ENCODE data around the gene MYBBP1A. TPM values are rescaled to one million over a fixed set of nuclear protein-coding genes. Genes with fewer than 3 reads are reported as not detected.

The MYBBP1A gene
- total and polyA plus RNA-seq, 4 donors = 12.2 to 23.3 (median 20.0) TPM

DNA sequence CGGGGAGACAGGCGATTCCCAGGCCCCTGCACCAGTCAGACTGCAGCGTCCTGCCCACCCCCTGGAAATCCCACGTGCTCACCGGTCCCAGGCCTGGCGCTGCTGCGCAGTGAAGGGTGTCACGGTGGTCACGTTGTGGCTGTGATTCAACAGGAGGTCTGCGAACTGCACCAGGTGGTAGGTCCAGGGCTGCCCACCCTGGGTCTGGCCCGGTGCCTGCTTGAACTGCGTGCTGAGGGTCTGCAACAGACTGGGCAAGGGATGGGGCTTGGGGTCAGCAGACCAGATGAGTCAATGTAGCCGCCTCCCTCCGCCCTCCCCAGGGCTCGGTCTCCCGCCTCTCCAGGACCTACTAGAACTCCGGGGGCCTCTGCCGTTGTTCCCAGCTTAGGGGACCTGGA, 7.1 kb downstream of the MYBBP1A start (continued):
- TF ChIP-seq, protein P1, sequence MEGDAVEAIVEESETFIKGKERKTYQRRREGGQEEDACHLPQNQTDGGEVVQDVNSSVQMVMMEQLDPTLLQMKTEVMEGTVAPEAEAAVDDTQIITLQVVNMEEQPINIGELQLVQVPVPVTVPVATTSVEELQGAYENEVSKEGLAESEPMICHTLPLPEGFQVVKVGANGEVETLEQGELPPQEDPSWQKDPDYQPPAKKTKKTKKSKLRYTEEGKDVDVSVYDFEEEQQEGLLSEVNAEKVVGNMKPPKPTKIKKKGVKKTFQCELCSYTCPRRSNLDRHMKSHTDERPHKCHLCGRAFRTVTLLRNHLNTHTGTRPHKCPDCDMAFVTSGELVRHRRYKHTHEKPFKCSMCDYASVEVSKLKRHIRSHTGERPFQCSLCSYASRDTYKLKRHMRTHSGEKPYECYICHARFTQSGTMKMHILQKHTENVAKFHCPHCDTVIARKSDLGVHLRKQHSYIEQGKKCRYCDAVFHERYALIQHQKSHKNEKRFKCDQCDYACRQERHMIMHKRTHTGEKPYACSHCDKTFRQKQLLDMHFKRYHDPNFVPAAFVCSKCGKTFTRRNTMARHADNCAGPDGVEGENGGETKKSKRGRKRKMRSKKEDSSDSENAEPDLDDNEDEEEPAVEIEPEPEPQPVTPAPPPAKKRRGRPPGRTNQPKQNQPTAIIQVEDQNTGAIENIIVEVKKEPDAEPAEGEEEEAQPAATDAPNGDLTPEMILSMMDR (IDR thresholded peaks at IDR 0.05; ENCODE audit: low read depth, low read length, missing input control) = no peak

DNA sequence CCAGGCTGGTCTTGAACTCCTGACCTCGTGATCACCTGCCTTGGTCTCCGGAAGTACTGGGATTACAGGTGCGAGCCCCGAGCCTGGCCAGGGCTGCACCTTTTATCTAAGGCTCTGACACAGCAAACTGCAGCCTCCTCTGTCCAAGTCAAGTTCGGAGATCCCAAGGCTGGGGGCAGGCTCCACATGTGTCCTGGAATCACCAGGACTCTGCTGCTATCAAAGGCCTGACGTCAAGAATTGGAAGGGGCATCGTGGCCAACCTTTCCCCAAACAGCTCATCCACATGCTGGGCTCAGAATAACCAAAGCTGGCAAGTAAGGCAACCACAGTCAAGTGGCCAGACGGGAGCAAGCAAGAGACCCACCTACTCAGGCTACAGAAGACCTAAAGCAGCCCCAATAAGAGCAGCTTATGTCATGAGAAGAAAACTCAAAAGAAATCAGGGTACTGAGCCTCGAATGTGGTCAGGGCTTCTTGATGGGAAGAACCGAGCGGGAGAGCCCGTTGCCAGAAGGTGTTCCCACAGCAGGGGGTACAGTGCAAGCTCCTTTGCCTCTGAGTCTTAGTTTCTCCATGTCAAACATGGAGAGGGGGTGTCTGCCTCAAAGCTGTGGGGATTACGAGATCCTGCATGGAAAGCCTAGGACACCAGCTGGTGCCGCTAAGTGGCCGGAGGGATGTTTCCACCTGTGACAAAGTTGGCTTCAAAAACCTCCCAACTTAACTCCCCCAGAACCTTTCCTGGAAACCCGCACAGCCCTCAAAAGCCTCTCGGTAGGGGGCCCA, 7.9 kb downstream of the MYBBP1A start:
- Histone ChIP-seq H3K27ac (ENCODE audit: low read depth in 1 of 2, low read length in 2 of 2) (no peak overlapping the region), H3K4me3 (ENCODE audit: low read depth in 1 of 3, low read length in 3 of 3) (no peak overlapping the region), H3K9ac (ENCODE audit: low read depth in 1 of 2, low read length in 2 of 2) (no peak overlapping the region), H3K9me3 (ENCODE audit: control insufficient read depth in 4 of 4, low read length in 3 of 4) (no peaks in the 10 kb centered on the region), H3K4me1 (ENCODE audit: control insufficient read depth in 4 of 4, insufficient read depth in 4 of 4, low read length in 3 of 4) (no peaks in the 10 kb centered on the region), H3K27me3 (ENCODE audit: control insufficient read depth in 4 of 4, insufficient read depth in 4 of 4, low read length in 3 of 4) (no peaks in the 10 kb centered on the region), H3K36me3 (ENCODE audit: control insufficient read depth in 4 of 4, insufficient read depth in 3 of 4, low read depth in 1 of 4, low read length in 3 of 4) (peaks cover 19 to 77% (median 38%) of the 10 kb centered on the region in 4 donors)
- no peak for DNase-seq (ENCODE audit: low spot score)
- TF ChIP-seq TAF1 (conservative IDR thresholded peaks at IDR 0.05) (no peak), JUND (IDR thresholded peaks at IDR 0.05) (no peak), EGR1 (IDR thresholded peaks at IDR 0.05; ENCODE audit: low read depth in 2 of 2) (no peak), FOXA2 (IDR thresholded peaks at IDR 0.05) (no peak), SP1 (IDR thresholded peaks at IDR 0.05) (no peak), GABPA (IDR thresholded peaks at IDR 0.05 in 1 of 2, conservative IDR thresholded peaks at IDR 0.05 in 1 of 2) (no peak), HNF4A (conservative IDR thresholded peaks at IDR 0.05) (no peak), RXRA (IDR thresholded peaks at IDR 0.05) (no peak), NR2F2 (IDR thresholded peaks at IDR 0.05) (no peak)
- TF ChIP-seq, protein P2, sequence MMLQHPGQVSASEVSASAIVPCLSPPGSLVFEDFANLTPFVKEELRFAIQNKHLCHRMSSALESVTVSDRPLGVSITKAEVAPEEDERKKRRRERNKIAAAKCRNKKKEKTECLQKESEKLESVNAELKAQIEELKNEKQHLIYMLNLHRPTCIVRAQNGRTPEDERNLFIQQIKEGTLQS (IDR thresholded peaks at IDR 0.05) = no peak
- TF ChIP-seq, protein P3, sequence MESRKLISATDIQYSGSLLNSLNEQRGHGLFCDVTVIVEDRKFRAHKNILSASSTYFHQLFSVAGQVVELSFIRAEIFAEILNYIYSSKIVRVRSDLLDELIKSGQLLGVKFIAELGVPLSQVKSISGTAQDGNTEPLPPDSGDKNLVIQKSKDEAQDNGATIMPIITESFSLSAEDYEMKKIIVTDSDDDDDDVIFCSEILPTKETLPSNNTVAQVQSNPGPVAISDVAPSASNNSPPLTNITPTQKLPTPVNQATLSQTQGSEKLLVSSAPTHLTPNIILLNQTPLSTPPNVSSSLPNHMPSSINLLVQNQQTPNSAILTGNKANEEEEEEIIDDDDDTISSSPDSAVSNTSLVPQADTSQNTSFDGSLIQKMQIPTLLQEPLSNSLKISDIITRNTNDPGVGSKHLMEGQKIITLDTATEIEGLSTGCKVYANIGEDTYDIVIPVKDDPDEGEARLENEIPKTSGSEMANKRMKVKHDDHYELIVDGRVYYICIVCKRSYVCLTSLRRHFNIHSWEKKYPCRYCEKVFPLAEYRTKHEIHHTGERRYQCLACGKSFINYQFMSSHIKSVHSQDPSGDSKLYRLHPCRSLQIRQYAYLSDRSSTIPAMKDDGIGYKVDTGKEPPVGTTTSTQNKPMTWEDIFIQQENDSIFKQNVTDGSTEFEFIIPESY (IDR thresholded peaks at IDR 0.05) = no peak
- WGBS = 94% methylated on average over 17 of the region's 17 CpGs

DNA sequence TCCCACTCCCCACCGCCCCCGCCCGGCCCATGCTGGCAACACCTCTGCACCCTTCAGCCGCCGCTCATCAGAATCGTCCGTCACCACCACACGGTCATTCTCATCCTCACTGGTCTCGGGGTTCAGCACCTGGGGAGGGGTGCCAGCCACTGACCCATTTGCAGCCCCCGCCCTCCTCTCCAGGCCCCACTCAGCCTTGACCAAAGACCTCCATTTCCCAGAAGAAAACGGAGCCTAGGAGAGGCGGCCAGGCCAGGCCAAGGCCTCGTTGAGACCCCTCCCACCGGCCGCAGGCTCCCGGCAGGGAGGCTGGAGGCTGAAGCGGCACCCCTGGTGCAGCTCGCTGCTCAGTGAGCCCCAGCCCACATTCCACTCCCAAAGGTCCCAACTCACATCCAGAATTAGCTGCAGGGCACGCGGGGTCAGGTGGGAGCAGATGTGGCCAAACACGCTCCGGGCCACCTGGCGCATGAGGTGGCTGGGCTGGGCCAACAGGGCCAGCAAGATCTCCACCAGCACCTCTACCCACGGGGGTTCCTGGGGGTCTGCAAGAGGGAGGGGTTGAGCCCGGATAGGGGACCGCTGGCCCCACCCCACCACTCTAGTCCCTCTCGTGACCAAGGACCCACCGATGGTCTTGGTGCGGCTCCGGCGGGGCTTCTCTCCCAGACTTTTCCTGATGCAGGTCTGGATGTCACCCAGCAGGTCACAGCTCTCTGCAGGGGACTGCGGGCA, 9.8 kb downstream of the MYBBP1A start:
- WGBS = 93% methylated on average over 32 of the region's 32 CpGs
- H3K36me3 ChIP-seq (ENCODE audit: control insufficient read depth in 4 of 4, insufficient read depth in 3 of 4, low read depth in 1 of 4, low read length in 3 of 4) = peaks cover 17 to 75% (median 34%) of the 10 kb centered on the region in 4 donors
- no peaks in the 10 kb centered on the region for H3K9me3 ChIP-seq (ENCODE audit: control insufficient read depth in 4 of 4, low read length in 3 of 4)
- H3K4me3 ChIP-seq (ENCODE audit: low read depth in 1 of 3, low read length in 3 of 3) = no peak overlapping the region
- no peaks in the 10 kb centered on the region for H3K27me3 ChIP-seq (ENCODE audit: control insufficient read depth in 4 of 4, insufficient read depth in 4 of 4, low read length in 3 of 4)
- no peak overlapping the region for H3K9ac ChIP-seq (ENCODE audit: low read depth in 1 of 2, low read length in 2 of 2)
- no peak overlapping the region for H3K27ac ChIP-seq (ENCODE audit: low read depth in 1 of 2, low read length in 2 of 2)
- no peak for DNase-seq (ENCODE audit: low spot score)
- peaks cover 0 to 1% (median 0%) of the 10 kb centered on the region in 4 donors for H3K4me1 ChIP-seq (ENCODE audit: control insufficient read depth in 4 of 4, insufficient read depth in 4 of 4, low read length in 3 of 4)
- TF ChIP-seq FOXA1 (IDR thresholded peaks at IDR 0.05) = no peak
- TF ChIP-seq SP1 (IDR thresholded peaks at IDR 0.05) = no peak
- TF ChIP-seq RAD21 (IDR thresholded peaks at IDR 0.05) = no peak
- TF ChIP-seq, protein P2 (IDR thresholded peaks at IDR 0.05) = no peak
- TF ChIP-seq, protein P3 (IDR thresholded peaks at IDR 0.05) = no peak
- TF ChIP-seq, protein P4, sequence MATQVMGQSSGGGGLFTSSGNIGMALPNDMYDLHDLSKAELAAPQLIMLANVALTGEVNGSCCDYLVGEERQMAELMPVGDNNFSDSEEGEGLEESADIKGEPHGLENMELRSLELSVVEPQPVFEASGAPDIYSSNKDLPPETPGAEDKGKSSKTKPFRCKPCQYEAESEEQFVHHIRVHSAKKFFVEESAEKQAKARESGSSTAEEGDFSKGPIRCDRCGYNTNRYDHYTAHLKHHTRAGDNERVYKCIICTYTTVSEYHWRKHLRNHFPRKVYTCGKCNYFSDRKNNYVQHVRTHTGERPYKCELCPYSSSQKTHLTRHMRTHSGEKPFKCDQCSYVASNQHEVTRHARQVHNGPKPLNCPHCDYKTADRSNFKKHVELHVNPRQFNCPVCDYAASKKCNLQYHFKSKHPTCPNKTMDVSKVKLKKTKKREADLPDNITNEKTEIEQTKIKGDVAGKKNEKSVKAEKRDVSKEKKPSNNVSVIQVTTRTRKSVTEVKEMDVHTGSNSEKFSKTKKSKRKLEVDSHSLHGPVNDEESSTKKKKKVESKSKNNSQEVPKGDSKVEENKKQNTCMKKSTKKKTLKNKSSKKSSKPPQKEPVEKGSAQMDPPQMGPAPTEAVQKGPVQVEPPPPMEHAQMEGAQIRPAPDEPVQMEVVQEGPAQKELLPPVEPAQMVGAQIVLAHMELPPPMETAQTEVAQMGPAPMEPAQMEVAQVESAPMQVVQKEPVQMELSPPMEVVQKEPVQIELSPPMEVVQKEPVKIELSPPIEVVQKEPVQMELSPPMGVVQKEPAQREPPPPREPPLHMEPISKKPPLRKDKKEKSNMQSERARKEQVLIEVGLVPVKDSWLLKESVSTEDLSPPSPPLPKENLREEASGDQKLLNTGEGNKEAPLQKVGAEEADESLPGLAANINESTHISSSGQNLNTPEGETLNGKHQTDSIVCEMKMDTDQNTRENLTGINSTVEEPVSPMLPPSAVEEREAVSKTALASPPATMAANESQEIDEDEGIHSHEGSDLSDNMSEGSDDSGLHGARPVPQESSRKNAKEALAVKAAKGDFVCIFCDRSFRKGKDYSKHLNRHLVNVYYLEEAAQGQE (IDR thresholded peaks at IDR 0.05) = no peak
- TF ChIP-seq, protein P1 (IDR thresholded peaks at IDR 0.05; ENCODE audit: low read depth, low read length, missing input control) = no peak

Measured in liver (tissue), 9 donors.